ENCODE data around the gene MARK3. TPM values are rescaled to one million over a fixed set of nuclear protein-coding genes. Genes with fewer than 3 reads are reported as not detected.

The MARK3 gene
- polyA plus RNA-seq, 1 donor (not counting 4 experiments of a cell fraction or from before 2014, with no cell fraction given) = 133 TPM

- Histone ChIP-seq H3K9ac (ENCODE audit: control insufficient read depth, extremely low read depth, insufficient read depth, low read length) (no peak overlapping the region), H3K36me3 (ENCODE audit: control insufficient read depth in 2 of 2, extremely low read depth in 1 of 2, insufficient read depth in 2 of 2, low read length in 2 of 2) (peaks cover 8% of the 10 kb centered on the region in 2 experiments), H3K4me2 (ENCODE audit: control insufficient read depth, extremely low read depth, insufficient read depth, low read depth, low read length) (no peak overlapping the region), H4K20me1 (ENCODE audit: control insufficient read depth, extremely low read depth, insufficient read depth, low read length) (peaks cover 34% of the 10 kb centered on the region), H3K4me3 (ENCODE audit: control insufficient read depth in 2 of 3, extremely low read depth in 1 of 3, insufficient read depth in 2 of 3, low read depth in 1 of 3, low read length in 3 of 3) (no peak overlapping the region), H2AFZ (ENCODE audit: control insufficient read depth, low read length) (no peak overlapping the region), H3K9me3 (ENCODE audit: control insufficient read depth, low read depth, low read length) (no peaks in the 10 kb centered on the region), H3K27ac (ENCODE audit: control insufficient read depth, insufficient read depth, low read length) (no peak overlapping the region), H3K9me1 (ENCODE audit: control insufficient read depth, extremely low read depth, insufficient read depth, low read length) (no peaks in the 10 kb centered on the region), H3K79me2 (ENCODE audit: control insufficient read depth, insufficient read depth, low read length) (peaks cover 94% of the 10 kb centered on the region), H3K27me3 (ENCODE audit: control insufficient read depth, extremely low read depth, insufficient read depth, low read length) (no peaks in the 10 kb centered on the region), H3K4me1 (ENCODE audit: control insufficient read depth, extremely low read depth, insufficient read depth, low read length) (no peaks in the 10 kb centered on the region)
- no peak for TF ChIP-seq EZH2 (IDR thresholded peaks at IDR 0.05; ENCODE audit: low read length)
- no peak for TF ChIP-seq CTCF (optimal IDR thresholded peaks at IDR 0.05 in 1 of 3, IDR thresholded peaks at IDR 0.05 in 1 of 3, conservative IDR thresholded peaks at IDR 0.05 in 1 of 3; ENCODE audit: extremely low read depth in 1 of 3, insufficient read depth in 2 of 3, low read length in 3 of 3)
- no peak for DNase-seq (ENCODE audit: low read depth, low spot score)
- dilution Hi-C loops (cut with MboI; ENCODE audit: extremely low pct_ligation_motif_present, low sequenced_read_pairs) = no loop called here
- no peak for FAIRE-seq
Measured at GRCh38 chr14:103448097-103448496, 62.9 kb downstream of the MARK3 start.

- no peak for FAIRE-seq
- H3K4me1 ChIP-seq (ENCODE audit: control insufficient read depth, extremely low read depth, insufficient read depth, low read length) = no peaks in the 10 kb centered on the region
- H3K79me2 ChIP-seq (ENCODE audit: control insufficient read depth, insufficient read depth, low read length) = peaks cover 93% of the 10 kb centered on the region
- TF ChIP-seq EZH2 (IDR thresholded peaks at IDR 0.05; ENCODE audit: low read length) (no peak), CTCF (optimal IDR thresholded peaks at IDR 0.05 in 1 of 3, IDR thresholded peaks at IDR 0.05 in 1 of 3, conservative IDR thresholded peaks at IDR 0.05 in 1 of 3; ENCODE audit: extremely low read depth in 1 of 3, insufficient read depth in 2 of 3, low read length in 3 of 3) (no peak)
- H3K4me3 ChIP-seq (ENCODE audit: control insufficient read depth in 2 of 3, extremely low read depth in 1 of 3, insufficient read depth in 2 of 3, low read depth in 1 of 3, low read length in 3 of 3) = no peak overlapping the region
- peaks cover 8 to 14% of the 10 kb centered on the region in 2 experiments for H3K36me3 ChIP-seq (ENCODE audit: control insufficient read depth in 2 of 2, extremely low read depth in 1 of 2, insufficient read depth in 2 of 2, low read length in 2 of 2)
- dilution Hi-C loops (cut with MboI; ENCODE audit: extremely low pct_ligation_motif_present, low sequenced_read_pairs) = no loop called here
- no peak overlapping the region for H3K9ac ChIP-seq (ENCODE audit: control insufficient read depth, extremely low read depth, insufficient read depth, low read length)
- peaks cover 34% of the 10 kb centered on the region for H4K20me1 ChIP-seq (ENCODE audit: control insufficient read depth, extremely low read depth, insufficient read depth, low read length)
- no peaks in the 10 kb centered on the region for H3K9me1 ChIP-seq (ENCODE audit: control insufficient read depth, extremely low read depth, insufficient read depth, low read length)
- DNase-seq (ENCODE audit: low read depth, low spot score) = no peak
- H3K27me3 ChIP-seq (ENCODE audit: control insufficient read depth, extremely low read depth, insufficient read depth, low read length) = no peaks in the 10 kb centered on the region
- no peak overlapping the region for H2AFZ ChIP-seq (ENCODE audit: control insufficient read depth, low read length)
- no peak overlapping the region for H3K27ac ChIP-seq (ENCODE audit: control insufficient read depth, insufficient read depth, low read length)
- no peak overlapping the region for H3K4me2 ChIP-seq (ENCODE audit: control insufficient read depth, extremely low read depth, insufficient read depth, low read depth, low read length)
- no peaks in the 10 kb centered on the region for H3K9me3 ChIP-seq (ENCODE audit: control insufficient read depth, low read depth, low read length)
Measured at GRCh38 chr14:103449634-103450161, 64.5 kb downstream of the MARK3 start.
